AG08395 (cell line): ENCODE results near the gene AKT3.
"Not testable (repeated sequence)": the region's sequence is repeated elsewhere in the genome, so short reads cannot be mapped to it uniquely, and the experiment has no call there.

Experiments used
- DNase-seq: peaks from one replicate; pipeline ENCODE4 v3.0.0; 2012; ENCODE audit warnings: mixed read lengths, low spot score

Gene AKT3

GRCh38 chr1:243597383-243597782 lies 252.7 kb downstream of the AKT3 start:
- no peak for DNase-seq

- peak; percentile 70 for DNase-seq
Observed at GRCh38 chr1:243596431-243597062, 253.5 kb downstream of the AKT3 start.

GRCh38 chr1:243595527-243596210 lies 254.4 kb downstream of the AKT3 start:
- no peak for DNase-seq

GRCh38 chr1:243594455-243594854 lies 255.6 kb downstream of the AKT3 start:
- no peak for DNase-seq

- DNase-seq: not testable (repeated sequence)
Observed at GRCh38 chr1:243589286-243589685, 260.8 kb downstream of the AKT3 start.

GRCh38 chr1:243587823-243588560 lies 262.1 kb downstream of the AKT3 start:
- no peak for DNase-seq

GRCh38 chr1:243587285-243587684 lies 262.8 kb downstream of the AKT3 start:
- no peak for DNase-seq

- DNase-seq: no peak
Observed at GRCh38 chr1:243585982-243586381, 264.1 kb downstream of the AKT3 start.

GRCh38 chr1:243582326-243582725 lies 267.7 kb downstream of the AKT3 start:
- no peak for DNase-seq

- no peak for DNase-seq
Observed at GRCh38 chr1:243580984-243581383, 269.1 kb downstream of the AKT3 start.

GRCh38 chr1:243580072-243580471 lies 270.0 kb downstream of the AKT3 start:
- no peak for DNase-seq

- DNase-seq: no peak
Observed at GRCh38 chr1:243575070-243575469, 275.0 kb downstream of the AKT3 start.

- DNase-seq: no peak
Observed at GRCh38 chr1:243572940-243573339, 277.1 kb downstream of the AKT3 start.

GRCh38 chr1:243568793-243569192 lies 281.2 kb downstream of the AKT3 start:
- no peak for DNase-seq

- no peak for DNase-seq
Observed at GRCh38 chr1:243564814-243565213, 285.2 kb downstream of the AKT3 start.

GRCh38 chr1:243563732-243564131 lies 286.3 kb downstream of the AKT3 start:
- DNase-seq: no peak

GRCh38 chr1:243562473-243562872 lies 287.6 kb downstream of the AKT3 start:
- DNase-seq: no peak

GRCh38 chr1:243561588-243562319 lies 288.3 kb downstream of the AKT3 start:
- no peak for DNase-seq

- DNase-seq: no peak
Observed at GRCh38 chr1:243559575-243560162, 290.4 kb downstream of the AKT3 start.

- no peak for DNase-seq
Observed at GRCh38 chr1:243558576-243558975, 291.5 kb downstream of the AKT3 start.

- no peak for DNase-seq
Observed at GRCh38 chr1:243557866-243558265, 292.2 kb downstream of the AKT3 start.

GRCh38 chr1:243554686-243555085 lies 295.4 kb downstream of the AKT3 start:
- DNase-seq: no peak
